ENCODE results near the gene ASIC3. TPM values are rescaled to one million over a fixed set of nuclear protein-coding genes. Genes with fewer than 3 reads are reported as not detected.
"Not testable (repeated sequence)": the region's sequence is repeated elsewhere in the genome, so short reads cannot be mapped to it uniquely, and the experiment has no call there.

ASIC3 gene
- total RNA-seq: 0.15 TPM in 1 of 2 replicates, not detected in the other

GRCh38 chr7:151047976-151048815 is at the start of gene ASIC3:
Gene ASIC3 (plus strand): TSS chr7:151048531. CDS start chr7:151048886, 355 bp downstream.
- DNase-seq (ENCODE audit: low read depth): no peak

DNA sequence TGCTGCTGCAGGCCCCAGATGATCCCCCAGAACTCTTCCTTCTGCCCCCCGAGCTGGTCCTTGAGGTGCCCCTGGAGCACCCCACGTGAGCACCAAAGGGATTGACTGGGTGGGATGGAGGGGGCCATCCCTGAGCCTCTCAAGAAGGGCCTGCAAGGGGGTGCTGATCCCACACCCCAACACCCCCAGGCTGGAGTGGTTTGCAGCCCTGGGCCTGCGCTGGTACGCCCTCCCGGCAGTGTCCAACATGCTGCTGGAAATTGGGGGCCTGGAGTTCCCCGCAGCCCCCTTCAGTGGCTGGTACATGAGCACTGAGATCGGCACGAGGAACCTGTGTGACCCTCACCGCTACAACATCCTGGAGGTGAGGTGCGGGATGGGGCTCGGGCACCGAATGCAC is 49.3 kb upstream of the ASIC3 start:
- DNase-seq (ENCODE audit: low read depth): no peak

DNA sequence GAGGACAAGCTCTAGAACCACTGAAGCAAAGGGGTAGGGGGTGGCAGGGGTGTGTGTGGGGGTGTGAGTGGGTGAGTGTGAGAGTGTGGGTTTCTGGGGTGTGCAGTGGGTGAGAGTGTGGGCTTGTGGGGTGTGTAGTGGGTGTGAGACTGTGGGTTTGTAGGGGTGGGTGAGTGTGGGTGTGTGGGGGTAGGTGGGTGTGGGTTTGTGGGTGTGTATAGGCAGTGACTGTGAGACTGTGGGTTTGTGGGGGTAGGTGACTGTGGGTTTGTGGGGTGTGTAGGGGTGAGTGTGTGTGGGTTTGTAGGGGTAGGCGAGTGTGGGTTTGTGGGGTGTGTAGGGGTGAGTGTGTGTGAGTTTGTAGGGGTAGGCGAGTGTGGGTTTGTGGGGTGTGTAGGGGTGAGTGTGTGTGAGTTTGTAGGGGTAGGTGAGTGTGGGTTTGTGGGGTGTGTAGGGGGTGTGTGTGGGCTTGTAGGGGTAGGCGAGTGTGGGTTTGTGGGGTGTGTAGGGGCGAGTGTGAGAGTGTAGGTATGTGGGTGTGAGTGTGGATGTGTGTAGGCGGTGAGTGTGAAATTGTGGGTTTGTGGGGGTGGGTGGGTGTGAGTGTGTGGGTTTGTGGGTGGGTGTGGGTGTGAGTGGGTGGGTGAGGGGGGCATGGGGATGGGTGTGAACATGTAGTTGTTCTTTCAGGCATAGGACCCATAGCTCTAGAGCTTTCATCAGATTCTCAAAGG is 48.7 kb upstream of the ASIC3 start:
- DNase-seq (ENCODE audit: low read depth): no peak

GRCh38 chr7:151000897-151001495 is 47.3 kb upstream of the ASIC3 start:
- DNase-seq (ENCODE audit: low read depth): no peak

DNA sequence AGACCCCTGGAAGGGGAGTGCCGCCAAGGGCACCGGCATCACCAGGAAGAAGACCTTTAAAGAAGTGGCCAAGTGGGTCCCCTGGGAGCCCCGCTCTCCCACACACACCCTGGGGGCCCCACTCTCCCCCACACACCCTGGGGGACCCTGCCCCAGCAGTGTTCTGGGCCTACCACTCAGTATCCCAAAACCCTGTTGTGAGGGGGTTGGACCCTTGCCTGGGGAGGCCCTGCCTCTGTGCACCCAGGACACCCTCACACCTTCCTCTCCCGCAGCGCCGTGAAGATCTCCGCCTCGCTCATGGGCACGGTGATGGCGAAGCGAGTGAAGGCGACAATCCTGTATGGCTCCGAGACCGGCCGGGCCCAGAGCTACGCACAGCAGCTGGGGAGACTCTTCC is 46.8 kb upstream of the ASIC3 start:
- DNase-seq (ENCODE audit: low read depth): no peak

DNA sequence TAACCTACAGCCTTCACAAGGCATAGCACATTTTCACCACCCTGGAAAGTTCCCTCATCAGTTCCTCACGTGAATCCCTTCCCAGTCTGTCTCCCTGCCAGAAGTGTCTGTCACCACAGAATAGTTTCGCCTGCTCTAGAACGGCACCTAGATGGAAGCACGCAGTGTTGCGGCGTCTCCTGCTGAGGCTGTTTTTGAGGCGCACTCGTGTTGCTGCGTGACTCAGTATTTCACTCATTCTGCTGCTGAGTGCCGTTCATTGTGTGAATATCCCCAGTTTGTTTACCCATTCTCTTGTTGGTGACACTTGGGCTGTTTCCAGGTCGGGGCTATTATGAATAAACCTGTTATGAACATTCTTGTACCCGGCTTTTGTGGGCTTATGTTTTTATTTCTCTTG is 44.8 kb upstream of the ASIC3 start:
- DNase-seq (ENCODE audit: low read depth): no peak

GRCh38 chr7:151005566-151005965 is 42.8 kb upstream of the ASIC3 start:
- DNase-seq (ENCODE audit: low read depth): no peak

- DNase-seq (ENCODE audit: low read depth): no peak
These were observed 41.6 kb upstream of the ASIC3 start for GRCh38 chr7:151006590-151007300.

DNA sequence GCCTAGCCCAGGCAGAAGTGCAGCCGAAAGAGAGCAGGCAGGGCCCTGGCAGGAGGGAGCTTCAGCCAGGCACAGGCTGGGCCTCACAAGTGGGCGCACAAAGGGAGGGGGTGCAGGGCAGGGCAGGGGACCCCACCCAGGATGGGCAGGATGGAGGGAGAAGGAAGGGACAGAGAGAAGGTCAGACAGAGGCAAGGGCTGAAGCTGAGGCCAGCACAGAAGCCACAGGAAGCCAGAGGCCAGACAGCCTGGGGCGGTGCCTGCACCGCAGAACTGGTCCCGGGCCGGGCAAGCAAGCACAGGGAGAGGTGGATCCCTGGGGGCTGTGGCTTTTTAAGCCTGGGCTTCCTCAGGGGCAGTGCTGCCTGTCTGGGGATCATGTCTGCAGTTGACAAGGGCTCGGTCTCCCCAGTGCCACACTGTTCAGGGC is 40.8 kb upstream of the ASIC3 start:
- DNase-seq (ENCODE audit: low read depth): no peak

- no peak for DNase-seq (ENCODE audit: low read depth)
These were observed 40.2 kb upstream of the ASIC3 start for GRCh38 chr7:151008143-151008510.

DNA sequence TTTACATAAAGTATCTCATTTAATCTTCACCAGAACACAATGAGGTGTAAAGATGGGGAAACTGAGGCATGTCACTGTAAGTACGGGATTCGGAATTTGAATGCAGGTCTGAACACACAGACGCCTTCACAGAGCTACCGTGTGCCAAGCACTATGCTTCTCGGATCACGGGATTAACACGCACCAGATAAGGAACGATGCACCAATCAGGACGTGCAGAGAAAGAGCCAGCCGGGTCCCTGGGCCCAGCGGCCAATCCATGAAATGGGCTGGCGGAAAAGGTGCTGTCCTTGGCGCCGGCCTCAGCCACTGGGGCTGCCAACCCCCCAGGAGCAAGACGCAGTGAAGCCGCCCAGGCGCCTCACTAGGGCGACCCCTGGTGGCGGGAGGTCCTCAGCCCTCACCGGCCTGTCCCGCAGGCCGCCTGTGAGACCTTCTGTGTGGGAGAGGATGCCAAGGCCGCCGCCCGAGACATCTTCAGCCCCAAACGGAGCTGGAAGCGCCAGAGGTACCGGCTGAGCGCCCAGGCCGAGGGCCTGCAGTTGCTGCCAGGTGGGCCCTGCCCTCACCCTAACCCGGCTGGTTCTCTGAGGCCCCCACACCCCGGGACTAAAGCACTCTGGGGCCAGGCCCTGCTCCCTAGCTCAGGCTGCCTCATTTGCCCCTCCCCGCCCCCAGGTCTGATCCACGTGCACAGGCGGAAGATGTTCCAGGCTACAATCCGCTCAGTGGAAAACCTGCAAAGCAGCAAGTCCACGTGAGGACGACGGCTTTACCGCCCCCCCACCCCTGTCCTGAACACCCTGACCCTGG is 39.6 kb upstream of the ASIC3 start:
- DNase-seq (ENCODE audit: low read depth): no peak

DNA sequence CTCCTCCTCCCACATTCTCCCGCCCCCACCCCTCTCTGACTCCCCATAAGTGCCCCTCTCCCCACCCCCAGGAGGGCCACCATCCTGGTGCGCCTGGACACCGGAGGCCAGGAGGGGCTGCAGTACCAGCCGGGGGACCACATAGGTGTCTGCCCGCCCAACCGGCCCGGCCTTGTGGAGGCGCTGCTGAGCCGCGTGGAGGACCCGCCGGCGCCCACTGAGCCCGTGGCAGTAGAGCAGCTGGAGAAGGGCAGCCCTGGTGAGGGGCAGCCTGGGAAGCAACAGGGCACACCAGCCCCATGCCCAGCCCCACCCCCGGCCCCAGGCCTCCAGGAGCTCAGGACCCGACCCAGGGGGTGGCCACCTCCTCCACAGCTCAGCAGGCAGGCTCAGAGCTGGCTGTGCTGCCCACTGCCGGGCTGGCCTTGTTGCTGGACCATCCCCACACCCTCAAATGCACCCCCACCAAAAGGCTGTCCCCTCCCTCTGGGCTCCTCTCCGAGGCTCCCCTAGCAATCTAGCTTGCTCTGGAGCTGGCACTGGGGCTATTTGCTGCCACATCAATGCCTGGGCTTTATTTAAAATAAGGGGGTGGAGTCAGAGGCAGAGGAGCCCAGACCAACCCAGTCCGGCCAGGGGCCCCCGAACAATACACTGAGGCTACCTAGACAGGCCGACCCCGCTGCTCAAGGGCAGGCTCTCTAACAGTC is 38.8 kb upstream of the ASIC3 start:
- no peak for DNase-seq (ENCODE audit: low read depth)

GRCh38 chr7:151010037-151010306 is 38.4 kb upstream of the ASIC3 start:
- no peak for DNase-seq (ENCODE audit: low read depth)

DNA sequence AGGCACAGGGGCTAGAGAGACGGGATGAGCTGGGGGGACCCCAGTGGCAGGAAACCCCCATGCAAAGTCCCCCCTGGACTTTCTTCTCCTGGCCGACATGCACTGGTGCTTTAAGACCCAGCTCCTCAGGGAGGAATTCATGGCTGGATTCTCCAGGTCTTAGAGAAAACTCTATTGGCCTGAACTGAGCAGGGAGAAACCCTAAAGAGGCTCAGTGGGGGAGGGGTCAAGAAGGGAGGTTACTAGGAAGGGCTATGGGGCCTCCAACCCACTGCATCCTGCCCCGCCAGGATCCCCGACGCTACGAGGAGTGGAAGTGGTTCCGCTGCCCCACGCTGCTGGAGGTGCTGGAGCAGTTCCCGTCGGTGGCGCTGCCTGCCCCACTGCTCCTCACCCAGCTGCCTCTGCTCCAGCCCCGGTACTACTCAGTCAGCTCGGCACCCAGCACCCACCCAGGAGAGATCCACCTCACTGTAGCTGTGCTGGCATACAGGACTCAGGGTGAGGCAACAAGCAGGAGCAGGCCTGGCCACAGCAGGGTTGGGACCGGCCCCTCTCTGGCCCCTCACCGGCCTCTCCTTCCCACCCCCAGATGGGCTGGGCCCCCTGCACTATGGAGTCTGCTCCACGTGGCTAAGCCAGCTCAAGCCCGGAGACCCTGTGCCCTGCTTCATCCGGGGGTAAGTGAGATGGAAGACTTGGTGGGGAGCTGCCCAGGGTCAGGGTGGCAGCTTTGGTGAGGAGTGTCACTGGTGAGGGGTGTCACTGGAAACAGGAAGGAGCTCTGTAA is 37.8 kb upstream of the ASIC3 start:
- no peak for DNase-seq (ENCODE audit: low read depth)

DNA sequence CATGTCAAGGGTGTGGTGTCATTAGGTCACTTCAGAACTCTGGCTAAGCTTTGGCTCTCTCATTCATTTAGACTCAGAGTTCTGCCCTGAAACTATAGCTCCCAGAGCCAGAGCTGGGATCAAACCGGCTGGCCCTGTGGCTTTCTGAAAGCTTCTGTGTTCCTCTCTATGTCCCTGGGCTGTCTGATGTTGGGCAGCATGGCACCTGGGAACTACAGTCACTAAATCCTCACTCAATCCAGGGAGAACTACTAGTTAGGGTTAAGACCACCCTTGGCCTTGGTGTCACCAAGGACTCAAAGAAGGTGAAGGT is 37.3 kb upstream of the ASIC3 start:
- DNase-seq (ENCODE audit: low read depth): no peak

- not testable (repeated sequence) for DNase-seq (ENCODE audit: low read depth)
These were observed 36.7 kb upstream of the ASIC3 start for GRCh38 chr7:151011616-151012015.

DNA sequence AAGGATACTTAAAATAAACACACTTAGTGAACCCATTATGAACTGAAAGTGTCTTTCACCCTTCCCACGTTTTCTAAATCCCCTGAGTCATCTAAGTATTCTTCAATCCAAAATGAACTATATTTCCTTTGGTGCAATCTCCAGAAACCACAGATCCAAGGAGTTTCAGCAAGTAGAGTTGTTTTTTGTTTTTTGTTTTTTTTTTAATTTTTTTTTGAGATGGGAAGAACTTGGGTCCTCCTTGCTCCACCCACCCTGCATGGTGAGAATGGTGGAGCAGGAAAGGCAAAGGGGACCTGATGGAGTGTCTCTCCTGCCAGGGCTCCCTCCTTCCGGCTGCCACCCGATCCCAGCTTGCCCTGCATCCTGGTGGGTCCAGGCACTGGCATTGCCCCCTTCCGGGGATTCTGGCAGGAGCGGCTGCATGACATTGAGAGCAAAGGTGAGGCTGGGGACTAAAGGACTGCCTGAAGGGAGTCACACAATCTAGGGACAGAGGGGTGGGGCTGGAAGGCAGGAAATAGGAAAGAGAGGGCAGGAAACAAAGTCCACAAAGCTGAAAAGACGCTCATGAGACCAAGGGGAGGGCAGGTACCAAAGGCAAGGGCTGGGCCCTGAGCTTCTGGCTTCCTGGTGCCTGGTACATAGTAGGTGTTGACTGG is 36.2 kb upstream of the ASIC3 start:
- DNase-seq (ENCODE audit: low read depth): no peak

DNA sequence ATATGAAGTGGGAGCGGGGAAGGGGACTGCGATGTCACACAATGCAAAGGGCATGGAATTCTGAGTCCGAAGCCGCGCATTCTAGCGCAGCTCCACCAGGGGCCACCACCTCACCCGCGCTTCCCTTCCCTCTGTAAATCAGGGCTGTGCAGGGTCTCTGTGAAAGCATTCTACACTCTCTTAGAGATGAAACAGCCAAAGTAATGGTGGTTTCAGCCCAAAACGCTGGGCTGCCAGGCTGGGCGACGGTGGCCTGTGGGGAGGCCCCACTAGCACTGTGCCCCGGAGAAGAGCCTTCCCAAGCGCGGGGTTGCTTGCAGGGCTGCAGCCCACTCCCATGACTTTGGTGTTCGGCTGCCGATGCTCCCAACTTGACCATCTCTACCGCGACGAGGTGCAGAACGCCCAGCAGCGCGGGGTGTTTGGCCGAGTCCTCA is 35.4 kb upstream of the ASIC3 start:
- no peak for DNase-seq (ENCODE audit: low read depth)

DNA sequence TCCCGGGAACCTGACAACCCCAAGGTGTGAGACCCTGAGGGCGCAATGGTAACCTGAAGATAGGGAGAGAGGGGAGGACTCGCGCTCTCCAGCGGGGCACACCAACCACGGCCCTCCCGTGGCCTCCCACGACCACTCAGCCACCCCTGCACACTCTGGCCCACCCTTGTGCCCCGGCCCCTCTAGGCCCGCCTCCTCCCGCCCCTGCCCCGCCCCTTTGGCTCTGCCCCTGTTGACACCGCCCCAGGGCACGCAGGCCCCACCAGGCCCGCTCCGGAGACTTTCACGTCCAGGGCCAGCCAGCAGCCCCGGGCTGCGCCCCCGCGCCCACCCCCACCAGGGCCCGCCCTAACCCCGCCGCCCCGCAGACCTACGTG is 35.0 kb upstream of the ASIC3 start:
- no peak for DNase-seq (ENCODE audit: low read depth)
